GM08714 (cell line): ENCODE data around the gene GAP43.

Source experiments
- H3K4me3 ChIP-seq: fragments of 200-500 bp; sonication (Bioruptor generic); 2 replicates; pipeline ENCODE4 v1.5.1; 2014; ENCODE audit warnings: mild to moderate bottlenecking, low read length, inconsistent platforms
- ZNF274 ChIP-seq: IDR thresholded peaks from 2 replicates; pipeline ENCODE4 v1.6.1; 2012; ENCODE audit warnings: mild to moderate bottlenecking, low read depth, low read length

The GAP43 gene

DNA sequence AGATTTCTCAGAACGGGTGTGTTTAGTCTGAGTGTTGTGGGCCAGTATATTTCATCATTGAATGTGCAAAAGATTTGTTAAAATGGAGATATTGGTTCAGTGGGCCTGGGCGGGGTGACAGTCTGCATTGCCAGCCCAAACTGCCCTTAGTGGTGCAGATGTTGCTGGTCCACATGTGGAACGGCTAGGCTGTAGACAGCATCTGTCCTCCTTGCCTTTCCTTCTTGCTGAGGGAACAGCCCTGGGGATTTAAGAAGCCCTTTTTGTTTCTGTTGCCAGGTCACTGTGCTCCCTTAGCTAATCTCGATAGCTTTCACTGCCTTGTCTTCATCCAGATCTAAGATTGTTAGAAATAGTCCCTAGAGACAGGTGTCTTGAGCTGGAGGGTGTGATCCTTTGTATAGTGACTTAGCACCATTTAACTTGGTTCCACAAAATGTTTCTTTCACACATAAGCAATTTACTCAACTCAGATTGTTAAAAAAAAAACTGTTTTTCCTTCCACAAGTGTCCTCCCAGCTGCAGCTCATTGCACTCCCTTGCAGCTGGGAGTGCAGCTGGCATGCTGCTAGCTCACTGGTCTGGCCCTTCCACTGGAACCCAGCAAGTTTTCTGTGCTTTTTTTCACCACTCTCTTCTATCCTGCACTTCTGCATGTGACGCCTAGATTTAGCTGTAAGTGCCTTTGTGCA is 37.5 kb downstream of the GAP43 start:
- TF ChIP-seq ZNF274: no peak
- no peak overlapping the region for H3K4me3 ChIP-seq

DNA sequence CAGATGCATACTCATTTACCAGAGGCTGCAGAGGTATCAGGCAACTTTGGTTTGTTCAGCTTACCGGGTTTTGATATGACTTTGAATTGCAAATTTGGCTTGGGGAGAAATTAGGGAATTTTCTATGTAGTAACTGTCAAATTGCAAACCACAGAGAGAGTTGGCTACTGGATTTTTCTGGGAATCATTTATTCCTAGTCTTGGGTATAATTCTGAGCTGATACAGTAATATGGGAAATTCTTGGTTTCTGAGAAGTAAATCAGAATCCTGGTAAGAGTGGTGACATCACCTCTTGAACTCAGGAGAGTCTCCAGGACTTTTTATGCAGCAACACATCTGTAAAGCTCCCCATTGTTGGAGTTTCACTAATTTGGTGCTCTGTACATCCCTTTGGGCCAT is 39.0 kb downstream of the GAP43 start:
- no peak for TF ChIP-seq ZNF274
- no peak overlapping the region for H3K4me3 ChIP-seq

DNA sequence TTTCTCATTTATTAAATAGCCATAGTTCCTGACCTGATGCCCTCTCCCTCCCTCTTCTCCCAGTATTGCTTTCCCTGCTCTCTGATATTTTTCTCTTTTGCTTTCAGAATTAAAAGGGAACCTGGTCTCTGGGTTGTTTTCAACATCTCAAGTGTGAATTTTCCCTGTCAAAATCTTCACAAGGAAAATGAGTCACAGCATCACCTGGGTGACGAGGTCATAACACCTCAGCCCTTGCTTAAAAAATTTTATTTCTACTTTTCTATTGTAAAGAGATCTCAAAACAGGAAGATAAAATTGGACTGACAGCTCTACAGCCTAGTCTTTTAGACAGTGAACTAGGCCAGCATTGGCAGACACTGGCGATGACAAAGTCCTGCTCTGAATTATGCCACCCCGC is 40.1 kb downstream of the GAP43 start:
- no peak for TF ChIP-seq ZNF274
- H3K4me3 ChIP-seq: no peak overlapping the region

DNA sequence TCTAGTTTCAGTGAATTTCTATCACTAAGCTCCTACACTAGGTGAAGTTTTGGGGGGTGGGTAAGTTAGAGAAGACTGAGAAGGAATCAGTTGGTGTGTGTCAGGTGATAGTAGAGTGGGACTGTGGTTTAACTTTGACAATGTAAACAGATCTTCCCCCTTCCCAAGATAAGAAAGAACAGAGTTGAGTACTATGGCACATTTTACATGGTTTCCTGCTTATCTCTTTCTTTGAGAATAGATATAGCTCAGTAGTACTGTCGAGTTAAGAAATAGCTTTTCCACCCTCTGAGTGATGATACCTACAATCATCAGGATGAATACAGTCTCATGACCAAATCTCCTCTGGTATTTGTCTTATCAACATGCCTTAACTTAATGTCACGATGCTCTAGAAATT is 42.8 kb downstream of the GAP43 start:
- TF ChIP-seq ZNF274: no peak
- H3K4me3 ChIP-seq: no peak overlapping the region

DNA sequence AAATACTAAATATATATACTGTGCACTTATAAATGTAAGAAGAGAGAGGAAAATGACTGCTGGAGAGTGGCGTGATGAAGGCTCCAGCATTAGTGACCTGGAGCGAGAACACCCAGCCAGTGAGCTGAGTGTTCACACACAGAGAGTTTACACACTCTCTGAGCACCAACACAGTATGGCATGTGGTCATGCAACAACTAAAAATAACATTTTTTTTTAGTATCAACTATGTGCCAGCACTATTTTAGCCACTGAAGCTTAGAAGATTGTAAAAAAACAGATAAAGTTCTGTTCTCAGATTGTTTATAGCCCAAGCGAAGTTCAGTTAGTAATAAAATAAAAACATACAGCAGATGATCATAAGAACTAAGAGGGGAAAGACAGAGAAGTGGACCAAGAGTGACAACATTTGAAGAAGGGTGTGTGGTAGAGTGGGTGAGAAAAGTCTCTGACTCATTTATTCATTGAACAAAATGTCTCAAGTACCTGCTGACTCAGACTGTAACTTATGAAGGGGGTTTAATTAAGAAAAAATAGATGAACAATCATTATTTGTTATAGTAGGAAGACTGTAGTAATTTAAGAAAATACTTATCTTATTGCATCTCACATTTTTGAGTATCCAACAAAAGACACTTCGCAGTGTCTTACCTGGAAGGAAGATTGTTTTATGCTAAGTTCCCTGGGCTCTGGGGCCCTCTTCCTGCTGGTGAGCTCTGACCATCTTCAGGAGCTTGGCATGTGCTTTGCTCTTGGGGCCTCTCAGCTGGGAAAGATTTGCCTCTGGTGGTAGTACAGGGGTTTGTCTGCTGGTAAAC is 43.8 kb downstream of the GAP43 start:
- TF ChIP-seq ZNF274: no peak
- H3K4me3 ChIP-seq: no peak overlapping the region

DNA sequence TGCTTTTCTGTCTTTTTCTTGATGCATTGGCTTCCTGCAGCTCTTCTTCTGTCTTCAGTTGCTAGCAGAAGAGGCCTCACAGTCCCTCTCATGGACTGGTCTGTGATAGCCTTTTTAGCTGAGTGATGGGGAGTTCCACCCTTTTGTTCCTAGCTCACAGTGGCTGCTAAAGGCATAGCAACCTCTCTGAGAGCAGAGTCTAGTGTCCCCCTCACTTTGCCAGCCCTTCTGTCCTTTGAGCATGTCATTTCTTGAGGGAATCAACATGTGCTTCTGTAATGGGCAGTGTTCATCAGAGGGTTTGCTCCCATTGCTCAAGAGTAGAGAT is 44.4 kb downstream of the GAP43 start:
- H3K4me3 ChIP-seq: no peak overlapping the region

DNA sequence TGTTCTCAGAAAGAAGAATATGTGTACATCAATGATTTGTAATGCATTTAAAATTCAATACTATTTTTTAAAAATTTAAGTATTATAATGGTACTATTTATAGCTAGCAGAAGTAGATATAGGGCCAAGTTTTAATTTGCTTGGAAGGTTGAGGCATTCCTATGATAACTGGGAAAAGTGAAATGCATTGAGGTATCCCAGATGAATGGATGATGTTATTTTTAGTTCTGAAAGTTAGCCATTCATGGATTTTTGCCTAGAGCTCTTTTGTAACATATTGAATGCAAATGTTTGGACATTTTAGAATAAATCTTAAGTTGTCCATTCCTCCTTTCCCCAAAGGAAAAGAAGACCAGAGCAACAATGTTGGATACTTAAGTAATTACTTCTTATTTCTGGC is 47.6 kb downstream of the GAP43 start:
- TF ChIP-seq ZNF274: no peak
- H3K4me3 ChIP-seq: no peak overlapping the region

More for the DNA sequence above, 44.4 kb downstream of the GAP43 start:
- no peak for TF ChIP-seq ZNF274

DNA sequence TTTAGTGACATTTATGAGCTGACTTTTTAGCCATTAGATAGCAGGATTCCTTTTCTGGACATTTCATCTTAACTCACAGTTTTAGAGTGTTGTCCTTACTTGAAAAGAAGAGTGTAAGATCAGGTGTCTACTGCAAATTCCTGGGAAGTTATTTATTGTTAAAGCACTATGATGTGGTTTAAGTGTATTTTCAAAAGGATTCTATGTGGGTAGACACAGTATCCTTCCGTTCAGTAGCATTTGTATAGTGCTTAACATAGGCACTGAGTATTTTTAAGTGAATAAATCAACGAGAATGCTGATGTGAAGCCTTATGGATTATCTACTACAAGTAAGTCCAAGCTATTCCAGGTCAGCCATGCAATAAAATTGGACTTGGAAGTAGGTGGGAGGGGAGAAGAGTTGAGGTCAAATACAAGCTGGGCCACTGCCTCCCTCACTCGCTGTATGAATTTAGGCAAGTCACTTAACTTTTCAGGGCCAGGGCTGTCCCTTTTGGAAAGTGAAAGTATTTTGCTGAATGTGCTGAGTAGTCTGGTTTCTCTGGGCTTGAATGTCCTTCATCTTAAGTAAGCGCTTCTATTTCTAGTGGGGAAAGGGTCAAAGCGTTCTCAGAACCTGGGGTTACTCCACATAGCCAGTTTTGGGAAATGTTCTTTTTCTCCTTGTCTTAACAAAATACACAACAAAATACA is 48.6 kb downstream of the GAP43 start:
- no peak for TF ChIP-seq ZNF274
- no peak overlapping the region for H3K4me3 ChIP-seq

DNA sequence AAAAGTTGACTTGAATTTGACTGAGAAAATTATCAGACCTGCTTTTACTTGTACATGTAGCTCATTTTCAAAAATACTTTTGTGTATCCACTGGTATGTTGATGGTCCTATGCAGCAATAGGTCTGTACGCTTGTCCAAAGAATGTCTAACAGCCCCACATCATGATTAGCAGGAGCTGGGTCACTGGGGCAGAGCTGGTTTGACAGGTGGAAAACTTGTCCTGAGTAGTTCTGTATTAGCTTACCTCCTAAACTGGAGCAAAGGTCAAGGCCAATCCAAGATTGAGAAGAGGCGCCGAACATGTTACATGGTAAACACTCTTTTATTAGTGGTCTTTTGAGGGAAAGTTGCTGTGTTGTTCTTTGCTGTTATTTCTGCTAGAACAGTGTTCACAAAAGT is 50.6 kb downstream of the GAP43 start:
- TF ChIP-seq ZNF274: no peak
- no peak overlapping the region for H3K4me3 ChIP-seq

DNA sequence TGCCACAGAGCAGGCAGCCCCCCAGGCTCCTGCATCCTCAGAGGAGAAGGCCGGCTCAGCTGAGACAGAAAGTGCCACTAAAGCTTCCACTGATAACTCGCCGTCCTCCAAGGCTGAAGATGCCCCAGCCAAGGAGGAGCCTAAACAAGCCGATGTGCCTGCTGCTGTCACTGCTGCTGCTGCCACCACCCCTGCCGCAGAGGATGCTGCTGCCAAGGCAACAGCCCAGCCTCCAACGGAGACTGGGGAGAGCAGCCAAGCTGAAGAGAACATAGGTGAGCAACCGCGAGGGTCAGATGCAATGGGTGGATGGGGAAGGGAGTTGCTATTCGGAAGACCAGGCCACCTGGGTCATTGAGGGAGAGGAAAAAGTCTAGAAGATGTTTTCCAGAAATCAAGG is 53.0 kb downstream of the GAP43 start:
- H3K4me3 ChIP-seq: no peak overlapping the region
- TF ChIP-seq ZNF274: no peak

DNA sequence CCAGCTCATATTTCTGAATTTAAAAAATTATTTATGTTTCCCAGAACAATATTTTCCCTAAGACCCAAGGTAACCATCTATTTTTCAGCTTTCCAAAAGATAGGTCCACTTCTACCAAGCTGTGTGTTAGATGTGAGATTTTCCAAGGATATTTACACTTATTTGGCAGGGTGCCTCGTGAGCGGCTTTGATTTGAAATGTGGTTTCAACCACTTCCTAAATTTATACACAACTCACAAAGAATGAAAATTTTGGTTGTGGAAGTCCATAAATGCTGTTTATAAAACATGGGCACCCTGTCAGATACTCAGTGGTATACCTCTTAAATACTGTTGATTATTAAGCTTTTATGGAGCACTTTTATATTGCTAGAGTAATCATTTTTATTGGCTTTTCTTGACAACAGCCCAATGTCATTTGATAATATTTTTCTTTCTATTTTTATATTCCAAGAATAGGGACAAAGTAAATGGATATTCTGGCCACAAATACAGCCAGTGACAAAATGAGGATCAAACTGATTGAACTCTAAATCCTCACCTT is 57.6 kb downstream of the GAP43 start:
- TF ChIP-seq ZNF274: no peak
- H3K4me3 ChIP-seq: no peak overlapping the region

DNA sequence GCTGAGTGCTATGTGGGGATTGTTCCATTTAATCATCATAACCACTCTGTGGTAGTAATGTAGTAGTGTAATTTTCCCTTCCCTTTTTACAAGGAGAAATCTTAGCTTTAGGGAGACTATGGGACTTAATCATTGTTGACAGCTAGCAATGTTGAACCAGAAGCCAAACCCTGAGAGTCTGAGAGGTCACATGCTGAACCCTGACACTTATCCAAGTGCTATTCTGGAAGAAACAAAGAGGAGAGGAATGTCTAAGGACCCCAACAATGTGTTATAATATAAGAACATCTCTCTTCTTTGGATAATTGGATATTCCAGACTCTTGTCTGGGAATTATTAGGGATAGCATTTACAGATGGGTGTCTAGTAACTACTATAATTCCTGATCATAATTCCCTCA is 58.4 kb downstream of the GAP43 start:
- no peak for TF ChIP-seq ZNF274
- H3K4me3 ChIP-seq: no peak overlapping the region

DNA sequence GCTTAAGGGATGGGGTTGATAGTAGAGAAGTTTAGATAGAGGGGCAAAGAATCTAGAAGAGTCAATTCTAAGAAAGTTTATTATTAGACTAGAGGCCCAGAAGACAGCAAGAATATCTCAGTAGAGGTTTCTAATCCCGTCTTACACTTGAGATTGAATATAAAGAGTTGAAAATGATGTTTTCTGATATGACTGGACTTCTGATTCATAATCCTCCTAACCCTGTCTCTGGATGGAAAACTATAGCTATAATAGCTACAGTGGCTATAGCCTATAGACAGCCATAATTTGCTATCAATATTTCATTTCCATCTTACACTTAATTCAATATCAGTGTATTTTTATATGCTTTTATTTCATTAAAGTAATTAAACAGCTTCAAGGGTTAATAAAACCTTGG is 60.0 kb downstream of the GAP43 start:
- H3K4me3 ChIP-seq: no peak overlapping the region
- TF ChIP-seq ZNF274: no peak

DNA sequence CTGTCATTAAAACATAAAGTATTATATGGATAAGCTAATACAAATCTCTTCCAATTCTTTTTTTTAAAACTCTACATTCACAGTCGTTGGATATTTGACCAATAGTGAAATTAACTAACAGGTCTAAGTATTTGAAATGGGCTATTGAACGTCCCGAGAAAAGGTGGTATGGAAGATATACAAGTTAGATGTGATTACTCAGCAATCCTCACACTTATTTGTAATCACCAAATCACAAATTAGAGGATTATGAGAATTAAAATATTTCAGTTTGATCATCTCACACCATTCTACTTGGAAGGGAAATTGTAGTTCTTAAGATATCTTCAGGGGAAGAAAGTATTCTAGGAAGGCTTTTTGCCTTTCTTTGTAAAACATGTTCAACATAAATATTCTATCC is 60.5 kb downstream of the GAP43 start:
- no peak for TF ChIP-seq ZNF274

DNA sequence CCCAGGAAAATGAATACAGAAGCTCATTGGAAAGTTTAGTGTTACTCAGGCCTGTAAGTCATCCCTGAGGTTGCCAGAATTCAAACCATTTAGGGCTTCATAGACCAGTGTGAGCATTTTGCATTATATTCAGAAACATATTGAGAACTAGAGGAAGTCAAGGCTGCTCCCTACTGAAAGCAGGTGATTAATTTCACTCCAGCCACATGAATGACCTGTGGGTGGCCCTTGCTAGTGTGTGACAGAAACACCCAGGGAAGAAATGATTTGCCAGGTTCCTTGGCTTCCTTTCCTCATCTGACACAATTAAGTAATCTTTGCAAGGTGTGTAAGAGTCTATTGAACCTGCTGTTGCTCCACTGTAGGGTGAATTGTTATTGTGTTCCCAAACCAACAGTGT is 61.8 kb downstream of the GAP43 start:
- H3K4me3 ChIP-seq: no peak overlapping the region
- no peak for TF ChIP-seq ZNF274

More for the DNA sequence above, 60.5 kb downstream of the GAP43 start:
- no peak overlapping the region for H3K4me3 ChIP-seq
